Tongue (tissue), 3 donors: ENCODE data around the gene ZIM2. TPM values are rescaled to one million over a fixed set of nuclear protein-coding genes. Genes with fewer than 3 reads are reported as not detected.
A peak's percentile ranks its signal among the peaks of the same experiment; 100 is the strongest.

Experiments used
- DNase-seq: peaks from one replicate; pipeline ENCODE4 v3.0.0-alpha.2; 2015
- small RNA-seq: library from RNA; depleted of rRNA; stranded (forward); fragments of <200 nt; gene quantifications from one replicate; pipeline ENCODE3, GENCODE V24; 2014; ENCODE audit warnings: low replicate concordance
- total RNA-seq: library from RNA; depleted of rRNA; stranded (reverse); fragments of >200 nt; gene quantifications from one replicate; pipeline ENCODE4 v1.2.3, GENCODE V29; 2014

Gene ZIM2
- total RNA-seq, 1 donor from 2014 or later: 6.1 TPM

- no peak for DNase-seq
Observed at GRCh38 chr19:56806639-56807038, 33.9 kb downstream of the ZIM2 start.

GRCh38 chr19:56778351-56778750, 62.2 kb downstream of the ZIM2 start:
- peak; percentile 9 for DNase-seq

- DNase-seq: no peak
Observed at GRCh38 chr19:56769650-56770049, 70.9 kb downstream of the ZIM2 start.

DNA sequence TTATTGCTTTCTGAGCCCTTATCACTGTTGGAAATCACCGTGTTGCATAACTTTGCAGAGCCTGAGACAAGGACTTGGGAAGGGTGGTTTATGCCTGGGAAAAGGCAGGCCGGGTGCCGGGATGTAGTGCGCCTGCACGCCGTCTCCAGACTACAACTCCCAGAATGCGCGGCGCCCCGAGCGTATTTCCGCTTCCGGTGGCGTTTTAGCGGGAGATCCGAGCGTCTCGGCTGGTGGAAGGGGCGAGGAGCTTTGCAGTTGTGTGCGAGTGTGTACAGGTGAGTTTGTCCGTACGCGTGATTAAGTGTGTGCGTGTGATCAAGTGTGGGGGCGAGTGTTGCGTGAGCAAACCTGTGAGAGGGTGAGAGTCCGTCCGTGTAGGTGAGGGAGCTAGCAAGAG, 75.4 kb downstream of the ZIM2 start:
- peak; percentile 89 for DNase-seq

DNA sequence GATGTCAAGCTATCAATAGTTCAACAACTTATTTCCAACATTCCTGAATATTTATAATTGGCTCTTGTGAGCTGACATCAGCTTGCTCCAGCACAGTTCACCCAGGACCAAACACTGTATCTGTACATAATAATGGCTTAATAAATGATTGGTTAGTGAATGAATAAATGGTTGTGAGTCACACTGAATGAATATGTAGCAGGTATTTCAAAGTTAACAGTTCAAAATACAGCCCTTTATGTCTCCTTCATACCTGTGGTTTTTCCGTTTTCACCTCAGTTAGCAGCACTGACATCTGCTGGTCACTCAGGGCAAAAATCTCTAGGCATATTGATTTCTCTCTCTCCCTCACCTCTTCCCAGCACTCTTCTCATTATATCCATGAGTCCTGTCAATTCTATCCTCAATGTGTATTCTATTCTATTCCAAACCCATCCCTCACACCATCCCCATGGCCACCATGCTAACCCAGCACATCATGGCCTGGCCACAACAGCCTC, 76.3 kb downstream of the ZIM2 start:
- no peak for DNase-seq

GRCh38 chr19:56760842-56761241, 79.7 kb downstream of the ZIM2 start:
- DNase-seq: no peak

DNA sequence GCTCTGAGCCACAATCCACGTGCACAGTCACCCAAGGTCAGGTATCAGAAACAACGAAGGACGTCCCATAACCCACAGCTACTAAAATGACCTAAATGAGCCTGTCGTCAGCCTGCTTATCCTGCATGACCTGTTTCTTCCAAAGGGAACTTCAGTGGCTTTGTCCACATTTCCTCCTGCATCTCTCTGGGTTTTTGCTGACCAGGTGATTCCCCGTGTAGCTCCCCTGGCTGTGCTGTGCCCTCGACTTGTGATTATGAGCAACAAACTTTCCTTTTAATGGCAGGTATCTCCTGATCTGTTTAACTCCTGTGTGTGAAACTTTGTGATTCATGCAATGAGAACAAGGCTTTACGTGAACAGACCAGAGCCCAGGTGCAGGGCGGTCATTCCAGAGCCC, 81.0 kb downstream of the ZIM2 start:
- no peak for DNase-seq

DNA sequence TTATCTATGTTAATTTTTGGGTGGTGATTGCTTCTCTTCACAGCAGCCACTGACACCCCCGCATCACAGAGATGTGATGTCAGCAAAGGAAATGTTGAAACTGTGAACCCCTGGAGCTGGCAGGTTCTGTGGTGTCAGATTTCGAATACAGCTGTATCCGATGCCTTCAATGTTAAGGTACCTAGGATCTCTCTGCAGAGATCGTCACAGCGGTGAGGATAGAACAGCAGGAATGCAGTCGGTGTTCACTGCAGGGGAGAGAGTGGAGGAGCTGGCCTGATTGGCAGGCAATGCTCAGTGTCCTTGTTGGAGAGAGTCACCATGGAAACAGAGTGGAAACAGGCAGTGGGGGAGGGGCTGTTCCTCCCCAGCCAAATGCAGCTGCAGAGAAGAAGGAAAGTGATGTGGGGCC, 89.4 kb downstream of the ZIM2 start:
- DNase-seq: peak; percentile 86

- no peak for DNase-seq
Observed at GRCh38 chr19:56750658-56751057, 89.9 kb downstream of the ZIM2 start.

DNA sequence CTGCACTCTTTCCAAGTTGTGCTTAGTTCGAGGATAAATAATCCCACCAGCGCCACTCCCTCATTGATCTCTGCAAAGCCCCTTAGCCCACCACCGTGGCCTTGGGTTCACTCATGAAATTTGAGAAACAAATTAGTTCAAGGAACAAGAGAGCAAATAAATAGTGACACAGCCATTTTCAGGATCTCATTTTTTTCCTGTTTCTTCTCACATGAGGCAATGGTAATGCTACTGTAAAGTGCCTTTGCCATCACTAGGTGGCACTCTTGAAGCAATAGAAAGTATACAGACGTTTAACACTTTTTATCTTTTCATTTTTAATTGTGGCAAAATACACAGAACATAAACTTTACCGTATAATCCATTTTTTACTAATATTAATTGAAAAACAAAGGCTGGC, 92.1 kb downstream of the ZIM2 start:
- peak; percentile 89 for DNase-seq

DNA sequence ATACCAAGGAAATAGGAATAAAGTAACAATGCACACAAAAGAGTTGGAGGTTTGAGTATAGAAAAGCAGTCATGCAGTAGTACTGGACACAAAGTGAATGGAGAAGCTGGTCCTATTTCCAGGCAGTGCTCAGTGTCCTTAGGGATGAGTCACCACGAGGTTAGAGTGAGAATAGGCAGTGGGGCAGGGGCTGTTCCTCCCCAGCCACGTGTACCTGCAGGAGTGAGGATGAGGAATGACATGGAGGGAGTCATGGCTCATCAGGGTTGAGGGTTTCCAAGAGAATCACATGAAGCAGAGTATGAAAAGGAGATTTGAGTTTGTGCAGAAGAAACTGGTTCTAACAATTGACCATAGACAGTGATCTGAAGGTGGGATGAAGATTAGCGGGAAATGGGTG, 94.2 kb downstream of the ZIM2 start:
- DNase-seq: no peak

DNA sequence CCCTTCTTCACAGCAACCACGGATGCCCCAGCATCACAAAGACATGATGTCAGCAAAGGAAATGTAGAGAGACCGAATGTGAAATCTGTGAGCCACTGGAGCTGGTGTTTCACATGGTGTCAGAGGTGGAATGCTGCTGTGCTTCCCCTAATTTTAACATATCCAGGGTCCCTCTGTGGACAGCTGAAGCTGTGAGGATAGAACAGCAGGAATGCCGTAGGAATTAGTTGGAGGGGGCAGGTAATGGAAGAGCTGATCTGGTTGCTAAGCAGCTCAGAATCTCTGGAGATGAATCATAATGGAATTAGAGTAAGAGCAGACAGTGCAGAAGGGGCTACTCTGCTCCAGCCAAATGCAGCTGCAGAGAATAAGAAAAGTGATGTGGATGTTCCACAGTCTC, 100.0 kb downstream of the ZIM2 start:
- DNase-seq: peak; percentile 81

- no peak for DNase-seq
Observed at GRCh38 chr19:56736571-56736970, 104.0 kb downstream of the ZIM2 start.

DNA sequence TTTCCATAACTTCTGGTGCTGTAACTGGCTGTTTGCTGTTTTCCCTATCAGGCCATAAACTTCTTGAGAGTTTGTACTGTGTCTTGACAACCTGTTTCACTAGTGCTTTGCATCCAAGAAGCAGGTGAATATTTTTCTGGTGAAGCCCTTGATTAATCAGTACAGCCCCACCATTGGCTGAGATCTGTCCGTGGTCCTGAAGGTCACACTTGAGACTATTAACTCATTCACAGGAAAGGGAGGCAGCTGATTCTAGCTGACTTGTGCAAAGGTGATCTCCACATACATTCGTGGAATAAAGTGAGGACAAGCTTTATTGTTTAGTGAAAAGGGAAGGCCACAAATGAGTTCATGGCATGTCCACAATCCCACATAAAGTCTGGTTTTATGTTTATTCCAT, 107.5 kb downstream of the ZIM2 start:
- DNase-seq: peak; percentile 70

GRCh38 chr19:56727677-56728076, 112.8 kb downstream of the ZIM2 start:
- peak; percentile 43 for DNase-seq

GRCh38 chr19:56725829-56726424, 114.6 kb downstream of the ZIM2 start:
- peak; percentile 77 for DNase-seq

Small RNAs within 50 kb of the gene (small RNA-seq; reads per million reads assigned to genes)
- not detected for gene AC006115.2

Other genes with a start within 250 kb of the ZIM2 start
- gene ZNF71, start 245.4 kb downstream of the ZIM2 start, total RNA-seq: 10.5 TPM
- gene SMIM17, start 197.6 kb downstream of the ZIM2 start, total RNA-seq: 0.31 TPM
- 5.0 TPM for gene ZNF835, start 169.0 kb downstream of the ZIM2 start, total RNA-seq
- 332 TPM for gene PEG3, start within 50 bp of the ZIM2 start, total RNA-seq